Sigmoid colon (tissue), 4 donors: ENCODE measurements around the gene ZNF335.

ENCODE experiments used
- EP300 ChIP-seq, 4 donors: sonication (generic); formaldehyde crosslinking; IDR thresholded peaks; one replicate each; pipeline ENCODE4 v1.6.1; 2017; ENCODE audit warnings: antibody characterized with exemption in 4 of 4
- POLR2A ChIP-seq, 2 donors: fragments of 450-650 bp; IDR thresholded peaks; one replicate each; pipeline ENCODE4 v1.6.1; 2016; ENCODE audit warnings: antibody characterized with exemption in 2 of 2, mild to moderate bottlenecking in 2 of 2, moderate library complexity in 2 of 2
- POLR2AphosphoS5 ChIP-seq, 4 donors: sonication (generic); formaldehyde crosslinking; IDR thresholded peaks; one replicate each; pipeline ENCODE4 v1.6.1; 2017; ENCODE audit warnings: antibody characterized with exemption in 4 of 4
- TF ChIP-seq, protein P1 (sequence below), 4 experiments: fragments of 450-650 bp in 3 of 4; fragments of 200-600 bp in 1 of 4; IDR thresholded peaks; one replicate each; pipeline ENCODE4 v1.5.1; 2016 to 2019; ENCODE audit warnings: antibody characterized with exemption in 4 of 4, mild to moderate bottlenecking in 3 of 4, moderate library complexity in 2 of 4

DNA sequence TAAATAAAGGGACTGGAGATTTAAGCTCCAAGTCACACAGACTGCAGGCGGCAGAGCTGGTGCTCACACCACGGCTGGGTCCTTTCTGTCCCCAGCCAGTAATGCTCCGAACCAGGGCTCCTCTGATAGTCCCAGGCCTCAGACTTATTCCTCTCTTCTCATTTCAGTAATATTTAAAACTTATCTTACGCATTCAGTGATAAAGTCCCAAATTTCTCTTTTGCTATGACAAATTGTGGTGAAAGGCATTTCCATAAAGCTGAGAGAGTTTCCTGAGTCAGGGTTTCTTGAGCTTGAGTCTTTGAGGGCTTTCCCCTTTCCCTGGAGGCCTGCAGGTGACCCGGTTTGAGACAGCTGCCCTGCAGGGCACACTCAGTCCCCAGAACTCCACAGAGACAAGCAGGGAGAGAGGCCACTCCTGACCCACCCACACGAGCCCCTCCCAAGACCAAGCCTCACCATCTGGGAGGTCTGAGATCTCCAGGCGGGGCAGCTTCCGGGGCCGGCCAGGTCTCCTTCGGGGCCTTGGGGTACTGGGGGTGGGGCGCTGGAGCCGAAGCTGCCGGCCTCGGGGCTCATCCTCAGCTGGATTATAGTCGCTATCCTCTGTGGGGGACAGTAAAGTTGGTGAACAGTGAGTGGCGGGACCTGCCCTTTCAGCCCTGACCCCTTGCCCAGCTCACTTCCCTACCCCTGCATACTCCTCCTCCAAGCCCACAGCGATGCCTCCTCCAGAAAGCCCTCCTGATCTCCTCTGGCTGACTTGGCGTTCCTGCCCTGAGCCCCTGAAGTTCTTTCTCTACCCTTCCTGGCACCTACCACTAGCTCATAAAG, 6.6 kb downstream of the ZNF335 start:
- TF ChIP-seq, protein P1, sequence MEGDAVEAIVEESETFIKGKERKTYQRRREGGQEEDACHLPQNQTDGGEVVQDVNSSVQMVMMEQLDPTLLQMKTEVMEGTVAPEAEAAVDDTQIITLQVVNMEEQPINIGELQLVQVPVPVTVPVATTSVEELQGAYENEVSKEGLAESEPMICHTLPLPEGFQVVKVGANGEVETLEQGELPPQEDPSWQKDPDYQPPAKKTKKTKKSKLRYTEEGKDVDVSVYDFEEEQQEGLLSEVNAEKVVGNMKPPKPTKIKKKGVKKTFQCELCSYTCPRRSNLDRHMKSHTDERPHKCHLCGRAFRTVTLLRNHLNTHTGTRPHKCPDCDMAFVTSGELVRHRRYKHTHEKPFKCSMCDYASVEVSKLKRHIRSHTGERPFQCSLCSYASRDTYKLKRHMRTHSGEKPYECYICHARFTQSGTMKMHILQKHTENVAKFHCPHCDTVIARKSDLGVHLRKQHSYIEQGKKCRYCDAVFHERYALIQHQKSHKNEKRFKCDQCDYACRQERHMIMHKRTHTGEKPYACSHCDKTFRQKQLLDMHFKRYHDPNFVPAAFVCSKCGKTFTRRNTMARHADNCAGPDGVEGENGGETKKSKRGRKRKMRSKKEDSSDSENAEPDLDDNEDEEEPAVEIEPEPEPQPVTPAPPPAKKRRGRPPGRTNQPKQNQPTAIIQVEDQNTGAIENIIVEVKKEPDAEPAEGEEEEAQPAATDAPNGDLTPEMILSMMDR (IDR thresholded peaks at IDR 0.05): no peak
- TF ChIP-seq POLR2AphosphoS5 (IDR thresholded peaks at IDR 0.05) (no peak), POLR2A (IDR thresholded peaks at IDR 0.05) (no peak), EP300 (IDR thresholded peaks at IDR 0.05) (no peak)
